Measurements from ENCODE around the gene PRAMEF13.
"Not testable (repeated sequence)": the region's sequence is repeated elsewhere in the genome, so short reads cannot be mapped to it uniquely, and the experiment has no call there.

The PRAMEF13 gene

GRCh38 chr1:13208712-13209111, 7.5 kb upstream of the PRAMEF13 start:
- H3K27ac ChIP-seq (ENCODE audit: poor library complexity, severe bottlenecking); H3K36me3 ChIP-seq (ENCODE audit: low read depth); H3K27me3 ChIP-seq (ENCODE audit: insufficient read depth, poor library complexity, severe bottlenecking); ATAC-seq (ENCODE audit: low read depth); H3K9me3 ChIP-seq (ENCODE audit: severe bottlenecking); DNase-seq (ENCODE audit: low spot score); H3K4me3 ChIP-seq (ENCODE audit: severe bottlenecking); H3K4me1 ChIP-seq (ENCODE audit: insufficient read depth, poor library complexity, severe bottlenecking): not testable (repeated sequence)

DNA sequence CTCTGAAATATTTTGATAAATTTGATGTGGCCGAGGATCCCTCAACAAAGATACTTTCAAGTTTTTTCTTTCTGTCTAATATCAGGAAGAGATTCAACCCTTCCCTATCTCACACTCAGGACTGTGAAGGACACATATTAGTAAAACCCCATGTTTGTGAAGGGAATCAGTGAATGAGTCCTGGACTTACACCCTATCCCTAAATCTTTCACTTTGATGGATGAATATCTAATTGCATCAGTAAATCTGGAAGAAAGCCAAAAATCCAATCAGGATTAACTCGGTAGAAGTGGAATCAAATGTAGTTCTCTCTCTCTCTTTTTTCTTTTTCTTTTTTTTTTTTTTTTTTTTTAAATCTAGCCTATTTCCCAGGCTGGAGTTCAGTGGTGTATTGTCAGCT, 29.7 kb downstream of the PRAMEF13 start, which contains the start of gene PRAMEF9:
PRAMEF9 (plus strand) TSS at position 301 of the 400 bp plus-strand sequence. CDS start 3,433 bp downstream, outside the sequence.
- not testable (repeated sequence) for DNase-seq (ENCODE audit: low spot score)

DNA sequence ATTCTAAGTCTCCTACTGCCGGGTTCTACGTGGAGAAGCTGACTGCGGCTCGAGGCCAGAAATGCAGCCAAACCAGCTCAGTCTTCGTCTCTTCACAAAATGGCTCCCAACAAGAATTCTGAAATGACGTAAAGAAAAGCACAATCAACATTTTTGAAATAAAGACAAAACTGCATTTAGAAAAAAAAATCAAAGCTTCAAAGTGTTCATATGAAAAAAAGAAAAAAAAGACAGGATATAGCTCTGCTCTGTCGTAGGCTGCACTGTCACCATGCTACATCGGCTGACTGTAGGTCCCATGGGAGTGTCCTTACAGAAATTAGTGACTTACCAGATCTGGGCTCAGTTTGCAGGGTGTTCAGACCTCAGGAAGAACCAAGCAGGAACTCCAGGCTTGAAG, 35.7 kb downstream of the PRAMEF13 start, which contains the start of gene HNRNPCL4:
HNRNPCL4 (minus strand) TSS at position 101 of the 400 bp plus-strand sequence. CDS start 164 bp downstream, outside the sequence.
- not testable (repeated sequence) for H3K27me3 ChIP-seq (ENCODE audit: insufficient read depth, poor library complexity, severe bottlenecking); H3K9me3 ChIP-seq (ENCODE audit: severe bottlenecking); H3K4me1 ChIP-seq (ENCODE audit: insufficient read depth, poor library complexity, severe bottlenecking); H3K36me3 ChIP-seq (ENCODE audit: low read depth); H3K27ac ChIP-seq (ENCODE audit: poor library complexity, severe bottlenecking); H3K4me3 ChIP-seq (ENCODE audit: severe bottlenecking); DNase-seq (ENCODE audit: low spot score); ATAC-seq (ENCODE audit: low read depth)

More for the DNA sequence above, 29.7 kb downstream of the PRAMEF13 start, which contains the start of gene PRAMEF9:
- H3K36me3 ChIP-seq (ENCODE audit: low read depth); H3K9me3 ChIP-seq (ENCODE audit: severe bottlenecking); H3K27ac ChIP-seq (ENCODE audit: poor library complexity, severe bottlenecking); H3K4me1 ChIP-seq (ENCODE audit: insufficient read depth, poor library complexity, severe bottlenecking); H3K4me3 ChIP-seq (ENCODE audit: severe bottlenecking); ATAC-seq (ENCODE audit: low read depth); H3K27me3 ChIP-seq (ENCODE audit: insufficient read depth, poor library complexity, severe bottlenecking): not testable (repeated sequence)

DNA sequence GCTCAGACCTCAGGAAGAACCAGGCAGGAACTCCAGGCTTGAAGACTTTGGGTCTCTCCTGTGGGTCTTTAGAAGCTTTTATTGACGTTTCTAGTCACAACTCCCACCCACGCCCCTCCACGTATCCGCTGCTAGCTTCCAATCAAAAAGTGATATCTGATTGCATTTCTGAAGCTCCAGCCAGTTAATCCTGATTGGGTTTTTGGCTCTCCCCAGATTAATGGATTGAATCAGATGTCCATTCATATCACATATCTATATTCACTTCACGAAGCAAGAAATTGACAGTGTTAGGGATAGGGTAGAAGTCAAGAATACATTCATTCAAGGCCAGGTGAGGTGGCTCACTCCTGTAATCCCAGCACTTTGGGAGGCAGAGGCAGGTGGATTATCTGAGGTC, 45.3 kb downstream of the PRAMEF13 start, which contains the start of gene PRAMEF26:
PRAMEF26 (minus strand) TSS at position 101 of the 400 bp plus-strand sequence. CDS start 2,914 bp downstream, outside the sequence.
- H3K9me3 ChIP-seq (ENCODE audit: severe bottlenecking); DNase-seq (ENCODE audit: low spot score); H3K27me3 ChIP-seq (ENCODE audit: insufficient read depth, poor library complexity, severe bottlenecking); H3K27ac ChIP-seq (ENCODE audit: poor library complexity, severe bottlenecking); H3K4me1 ChIP-seq (ENCODE audit: insufficient read depth, poor library complexity, severe bottlenecking); H3K36me3 ChIP-seq (ENCODE audit: low read depth); H3K4me3 ChIP-seq (ENCODE audit: severe bottlenecking); ATAC-seq (ENCODE audit: low read depth): not testable (repeated sequence)

All from RWPE2 (cell line).